T1000 (cell line): ENCODE results near the gene NDEL1.

Experiments used
- DNase-seq: peaks from one replicate; lab custom pipeline; 2025; ENCODE audit warnings: mixed read lengths; lab: John Stamatoyannopoulos, UW

NDEL1 gene

DNA sequence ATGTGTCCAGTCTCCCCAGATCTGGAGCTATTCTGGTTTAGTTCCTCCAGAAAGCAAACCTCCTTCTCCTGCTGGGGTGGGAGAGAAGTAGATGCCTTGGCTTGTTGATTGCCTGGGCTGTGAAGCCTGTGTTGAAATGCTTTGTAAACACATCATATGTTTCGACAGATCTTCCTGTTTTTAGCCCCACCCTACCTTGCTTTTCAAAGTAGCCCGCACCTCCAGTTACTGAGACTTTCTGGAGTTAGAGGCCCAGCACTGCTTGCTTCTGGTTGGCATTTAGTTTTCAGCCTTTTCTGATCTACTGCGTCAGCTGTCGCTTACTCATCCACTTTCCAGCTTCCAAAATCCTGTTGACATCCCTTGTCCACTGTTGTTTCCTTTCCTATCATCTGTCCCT, 17.9 kb upstream of the NDEL1 start:
- DNase-seq, result no peak

DNA sequence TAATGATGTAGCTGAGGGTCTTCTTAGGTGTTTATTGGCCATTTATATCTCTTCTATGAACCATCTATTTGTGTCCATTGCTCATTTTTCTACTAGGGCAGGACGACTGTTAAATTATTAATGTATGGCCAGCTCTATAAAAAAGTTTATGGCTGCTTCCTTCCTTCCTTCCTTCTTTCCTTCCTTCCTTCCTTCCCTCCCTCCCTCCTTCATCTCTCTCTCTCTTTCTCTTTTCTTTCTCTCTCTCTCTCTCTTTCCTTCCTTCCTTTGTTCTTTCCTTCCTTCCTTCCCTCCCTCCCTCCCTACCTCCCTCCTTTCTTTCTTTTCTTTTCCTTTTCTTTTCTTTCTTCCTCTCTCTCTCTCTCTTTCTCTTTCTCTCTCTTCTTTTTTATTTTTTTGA, 17.2 kb upstream of the NDEL1 start:
- no peak for DNase-seq

DNA sequence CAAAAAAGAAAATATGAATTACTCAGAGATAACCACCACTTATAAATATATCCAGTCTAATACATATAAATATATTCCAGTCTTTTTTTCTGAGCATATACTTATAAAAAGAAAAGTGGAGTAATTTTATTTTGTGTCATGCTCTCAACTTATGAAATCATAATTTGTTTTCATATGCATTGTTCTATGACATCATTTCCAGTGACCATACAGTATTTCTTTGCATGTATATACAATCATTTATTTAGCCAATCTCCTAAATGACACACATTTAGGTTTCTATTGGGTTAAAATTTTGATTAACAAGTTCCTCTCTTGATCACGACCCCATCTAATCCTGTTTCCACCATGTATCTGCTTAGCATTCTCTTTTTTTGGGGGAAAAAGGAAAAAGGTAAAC, 16.4 kb upstream of the NDEL1 start:
- no peak for DNase-seq

DNA sequence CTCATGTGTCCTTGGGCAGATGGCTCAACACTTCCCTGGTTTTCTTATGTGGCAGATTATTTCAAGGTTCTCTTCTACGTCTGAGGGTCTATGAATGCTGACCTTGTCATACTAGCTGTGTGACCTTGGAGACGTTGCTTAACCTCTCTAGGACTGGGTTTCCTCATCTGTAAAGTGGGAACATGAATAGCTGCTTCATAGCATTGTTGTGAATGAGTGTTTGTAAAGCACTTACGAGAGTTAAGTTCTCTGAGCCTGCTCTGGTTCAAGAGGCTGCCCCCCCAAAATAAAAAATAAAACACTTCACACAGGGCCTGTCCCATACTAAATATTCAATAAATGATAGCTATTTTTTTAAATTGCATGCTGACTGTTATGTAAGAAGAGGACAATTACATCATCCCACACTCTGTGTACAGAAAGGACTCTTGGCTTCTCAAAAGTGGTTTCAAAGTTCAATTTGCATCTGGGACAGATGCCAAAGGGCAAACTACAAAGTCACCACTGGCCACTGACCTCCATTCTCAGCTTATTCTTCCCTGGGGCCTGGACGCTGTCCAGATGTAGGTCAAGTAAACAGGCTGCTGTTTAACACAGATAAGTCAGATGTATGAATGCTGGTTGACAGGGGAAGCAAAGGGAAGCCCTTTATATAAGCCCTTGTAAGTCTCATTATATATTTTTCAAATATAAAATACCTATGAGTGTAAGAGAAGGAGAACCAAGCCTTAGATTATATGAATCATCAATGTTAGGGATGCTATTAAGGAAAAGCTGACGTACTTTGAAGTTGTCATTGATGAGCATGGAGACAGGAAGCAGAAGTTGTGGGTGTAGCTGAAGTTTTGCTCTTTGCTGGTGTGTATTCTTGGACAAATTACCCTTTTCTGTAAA, 15.4 kb upstream of the NDEL1 start:
- no peak for DNase-seq

DNA sequence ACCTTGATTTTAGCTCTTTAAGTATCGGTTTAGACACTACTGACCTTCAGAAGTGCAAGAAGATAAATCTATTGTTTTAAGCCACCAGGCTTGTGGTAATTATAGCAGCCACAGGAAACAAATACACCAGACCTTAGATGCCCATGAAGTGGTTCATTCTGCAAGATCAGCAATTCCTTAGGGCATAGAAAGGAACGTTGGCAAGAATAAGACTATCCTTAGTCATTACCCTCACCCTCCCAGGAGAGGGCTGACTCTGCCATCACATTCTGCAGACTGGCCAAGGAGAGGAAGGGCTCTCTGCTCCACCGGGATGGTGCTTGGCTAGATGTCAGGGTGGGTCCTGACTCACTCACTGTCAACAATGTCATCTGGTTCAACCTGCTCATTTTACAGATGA, 14.1 kb upstream of the NDEL1 start:
- DNase-seq, result no peak

DNA sequence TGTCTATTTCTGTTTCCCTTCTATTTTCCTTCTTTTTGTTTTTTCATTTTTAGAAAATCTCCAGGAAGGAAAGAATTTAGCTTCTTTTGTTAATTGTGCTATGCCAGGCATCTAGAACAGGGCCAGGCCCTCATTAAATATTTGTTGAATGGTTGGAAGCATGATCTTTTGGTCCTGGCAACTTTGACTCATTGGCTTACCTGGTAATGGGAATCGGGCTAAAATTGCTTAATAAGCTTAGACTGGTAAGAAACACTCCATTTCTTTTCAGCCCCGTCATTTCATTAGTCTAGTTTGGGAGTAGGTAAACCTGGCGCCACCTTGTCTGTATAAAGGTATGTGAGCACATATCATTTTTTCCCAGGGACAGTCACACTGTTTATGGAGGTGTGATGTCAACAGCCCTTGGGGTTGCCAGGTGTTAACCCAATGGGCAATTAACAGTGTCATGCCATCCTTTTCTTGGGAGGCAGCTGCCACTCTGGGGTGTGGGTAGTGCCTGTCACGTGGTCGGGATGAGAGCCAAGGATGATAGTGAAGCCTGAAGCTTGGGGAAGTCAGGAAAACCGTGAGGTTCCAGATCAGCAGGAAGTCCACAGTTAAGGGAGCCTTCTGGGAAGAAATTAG, 9.5 kb upstream of the NDEL1 start:
- DNase-seq, result no peak

DNA sequence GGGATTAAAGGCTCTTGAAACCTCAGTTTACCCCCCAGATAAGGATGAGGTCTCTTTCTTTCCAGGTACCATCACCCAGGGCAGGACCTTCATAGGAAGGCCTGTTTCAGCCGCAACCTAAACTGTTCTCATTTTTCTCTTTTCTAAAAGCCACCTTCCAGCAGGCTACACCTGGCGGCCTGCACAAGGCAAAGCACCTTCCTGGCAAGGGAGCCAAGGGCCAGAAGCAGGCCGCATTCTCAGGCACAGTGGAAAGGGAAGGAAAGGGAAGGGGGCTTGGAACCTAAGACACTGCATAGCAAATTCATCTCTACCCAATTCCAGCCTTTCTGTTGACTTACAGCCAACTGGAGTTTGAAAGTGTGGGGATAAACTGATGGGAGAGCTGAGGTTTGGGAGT, 8.9 kb upstream of the NDEL1 start:
- no peak for DNase-seq

DNA sequence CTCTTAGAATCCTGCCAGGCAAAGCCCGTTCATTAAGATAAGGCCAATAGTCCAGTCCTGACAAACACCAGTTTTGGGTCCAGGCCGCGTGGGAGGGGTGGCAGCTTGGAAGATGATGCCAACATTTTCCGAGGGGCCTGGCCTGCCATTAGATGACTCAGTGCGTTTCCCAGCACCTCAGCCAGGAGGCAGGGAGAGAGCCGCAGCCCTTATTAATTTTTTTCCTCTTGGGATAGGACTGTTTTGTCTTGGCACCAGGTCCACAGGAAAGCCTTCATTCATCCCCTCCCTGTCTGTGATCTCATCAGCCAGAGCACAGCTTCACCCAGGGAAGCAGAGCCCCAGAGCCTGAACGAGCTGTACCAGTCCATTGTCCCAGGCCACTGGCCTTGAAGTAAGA, 4.7 kb upstream of the NDEL1 start:
- DNase-seq, result peak; percentile 12

DNA sequence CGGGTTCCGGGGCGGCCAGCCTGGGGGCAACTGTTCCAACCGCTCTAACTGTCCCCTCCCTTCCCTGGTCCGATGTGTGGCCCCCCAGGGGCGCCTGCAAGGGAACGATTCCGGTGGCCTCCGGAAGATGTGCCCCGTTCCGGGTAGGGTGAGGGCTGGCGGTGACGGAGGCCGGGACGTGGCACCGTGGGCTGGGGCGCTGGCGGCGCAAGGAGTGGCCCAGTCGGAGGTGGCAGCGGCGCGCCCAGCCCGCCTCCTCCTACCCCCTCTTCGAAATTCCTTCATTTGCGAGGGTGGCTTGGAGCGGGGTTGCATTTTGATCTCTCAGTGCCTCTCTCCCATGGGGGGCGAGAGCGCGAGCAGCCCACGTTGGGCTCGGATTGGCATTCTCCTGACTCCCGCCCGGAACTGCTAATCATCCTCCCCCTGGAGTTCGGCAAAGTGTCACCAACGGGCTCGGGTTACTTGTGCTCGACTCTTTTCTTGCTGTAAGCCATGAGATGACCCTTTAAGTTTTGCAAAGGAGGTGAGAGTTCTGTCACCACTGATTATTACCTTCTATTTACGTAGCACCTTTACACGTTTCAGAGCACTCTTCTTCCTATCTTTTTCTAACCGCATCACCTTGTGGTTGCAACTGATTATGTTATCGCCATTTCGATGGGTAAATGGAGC, 622 bp downstream of the NDEL1 start:
- peak; percentile 66 for DNase-seq

DNA sequence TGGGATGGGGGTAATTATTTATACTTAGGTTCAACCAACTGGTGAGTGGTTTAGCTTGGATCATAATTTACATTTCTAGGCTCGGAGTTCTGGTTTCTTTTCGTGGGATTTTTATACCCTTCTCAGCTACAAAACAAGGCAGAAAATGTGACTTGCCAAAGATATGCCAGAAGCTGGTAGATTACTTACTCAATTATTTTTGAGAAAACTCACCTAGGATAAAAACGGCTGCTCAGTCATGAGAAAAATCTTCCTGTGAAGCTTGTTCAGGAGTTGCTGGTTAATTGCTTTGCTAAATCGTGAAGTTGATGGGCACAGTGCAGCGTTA, 1.1 kb downstream of the NDEL1 start:
- no peak for DNase-seq

DNA sequence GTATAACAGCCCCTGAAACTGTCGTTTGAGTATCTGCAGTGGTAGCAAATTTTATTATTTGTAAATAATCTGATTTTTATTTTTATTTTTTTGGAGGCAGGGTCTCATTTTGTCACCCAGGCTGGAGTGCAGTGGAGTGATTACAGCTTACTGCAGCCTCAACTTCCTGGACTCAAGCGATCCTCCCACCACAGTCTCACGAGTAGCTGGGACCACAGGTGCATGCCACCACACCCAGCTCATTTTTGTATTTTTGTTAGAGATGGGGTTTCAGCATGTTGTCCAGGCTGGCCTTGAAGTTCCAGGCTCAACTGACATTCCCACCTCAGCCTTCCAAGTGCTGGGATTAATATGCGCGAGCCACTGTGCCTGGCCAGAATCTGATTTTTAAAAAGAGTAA, 2.8 kb downstream of the NDEL1 start:
- no peak for DNase-seq

DNA sequence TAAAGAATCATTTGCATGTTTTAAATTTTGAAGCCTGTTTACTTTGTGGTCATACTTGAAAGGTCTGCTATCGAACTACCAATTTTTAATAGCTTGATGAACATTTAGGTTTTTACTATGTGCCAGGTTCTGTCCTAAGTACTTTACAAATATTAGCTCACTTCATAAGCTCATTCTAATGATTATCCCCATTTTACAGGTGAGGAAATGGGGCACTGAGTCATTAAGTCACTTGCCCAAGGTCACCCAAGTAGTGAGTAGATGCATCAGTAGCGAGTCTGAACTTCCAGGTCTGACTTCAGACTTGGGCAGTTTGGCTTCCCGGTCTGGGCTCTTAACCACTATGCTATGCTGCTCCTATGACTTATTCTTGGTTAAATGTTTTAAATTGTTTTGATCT, 4.0 kb downstream of the NDEL1 start:
- no peak for DNase-seq

DNA sequence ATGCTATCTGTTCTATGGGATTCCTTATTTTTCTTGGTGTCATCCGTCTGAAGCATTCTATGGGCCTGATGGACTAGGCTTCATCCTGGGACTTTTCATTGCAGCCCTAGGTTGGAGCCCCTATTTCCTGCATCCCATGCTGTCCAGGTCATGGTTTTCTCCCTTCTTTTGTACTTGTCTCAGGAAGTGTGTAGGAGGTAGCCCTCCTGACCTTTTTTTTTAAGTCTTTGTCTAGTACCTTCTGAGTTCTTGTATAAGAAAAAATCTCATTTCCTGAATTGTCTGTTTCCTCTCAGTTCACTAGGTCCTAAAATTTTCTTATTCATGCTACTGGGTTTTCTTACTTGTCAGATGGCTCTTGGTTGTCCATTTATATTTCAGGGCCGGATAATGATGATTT, 6.0 kb downstream of the NDEL1 start:
- no peak for DNase-seq

DNA sequence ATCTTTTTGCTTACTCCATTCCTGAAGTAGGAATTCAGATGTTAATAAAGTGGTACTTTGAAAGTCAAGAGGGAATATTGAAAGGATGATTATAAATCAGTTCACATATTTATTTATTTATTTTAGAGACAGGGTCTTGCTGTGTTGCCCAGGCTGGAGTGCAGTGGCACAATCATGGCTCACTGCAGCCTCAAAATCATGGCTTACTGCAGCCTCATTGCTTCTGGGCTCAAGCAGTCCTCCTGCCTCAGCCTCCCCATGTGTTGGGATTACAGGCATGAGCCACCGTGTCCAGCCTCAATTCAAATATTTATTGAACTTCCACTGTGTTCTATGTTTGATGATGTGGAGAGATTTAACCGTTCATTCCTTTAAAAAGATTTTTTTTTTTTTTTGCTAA, 6.6 kb downstream of the NDEL1 start:
- DNase-seq, result no peak

DNA sequence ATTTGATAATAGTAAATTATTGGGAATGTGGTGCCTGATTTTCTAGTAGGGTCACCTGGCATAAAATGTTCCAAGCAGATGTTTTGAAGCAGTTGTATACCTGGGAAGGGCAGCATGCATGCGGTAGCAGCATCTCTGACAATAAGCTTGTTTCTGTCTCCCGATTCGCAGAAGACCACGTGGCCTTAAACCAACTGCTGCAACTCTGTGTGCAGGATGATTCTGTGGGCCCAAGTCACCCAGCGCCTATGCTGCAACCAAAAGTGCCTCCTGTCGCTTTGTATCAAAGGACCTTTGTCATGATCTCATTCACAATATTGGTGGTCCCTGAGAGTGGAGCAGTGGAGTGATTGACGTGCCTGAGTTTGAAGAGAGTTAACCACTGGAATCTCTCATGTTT, 8.1 kb downstream of the NDEL1 start:
- DNase-seq, result no peak

DNA sequence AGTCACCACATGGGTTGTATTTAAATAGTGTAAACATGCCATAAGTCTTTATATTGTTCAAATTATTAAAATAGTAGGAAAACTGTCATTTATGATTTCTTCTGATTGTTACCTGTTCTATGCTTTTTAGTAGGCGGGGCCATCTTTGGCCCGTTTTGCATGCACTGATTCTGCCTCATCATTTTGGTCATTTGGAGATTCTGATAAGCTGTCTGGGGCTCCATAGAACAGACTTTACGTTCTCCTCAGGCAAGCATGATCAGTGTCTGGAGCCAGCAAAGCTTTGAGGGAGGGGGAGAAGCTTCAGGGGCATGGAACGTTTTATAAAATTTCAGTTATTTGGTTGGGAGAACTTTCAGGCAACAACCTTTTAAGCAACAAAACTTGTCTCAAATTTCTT, 8.8 kb downstream of the NDEL1 start:
- DNase-seq, result no peak

DNA sequence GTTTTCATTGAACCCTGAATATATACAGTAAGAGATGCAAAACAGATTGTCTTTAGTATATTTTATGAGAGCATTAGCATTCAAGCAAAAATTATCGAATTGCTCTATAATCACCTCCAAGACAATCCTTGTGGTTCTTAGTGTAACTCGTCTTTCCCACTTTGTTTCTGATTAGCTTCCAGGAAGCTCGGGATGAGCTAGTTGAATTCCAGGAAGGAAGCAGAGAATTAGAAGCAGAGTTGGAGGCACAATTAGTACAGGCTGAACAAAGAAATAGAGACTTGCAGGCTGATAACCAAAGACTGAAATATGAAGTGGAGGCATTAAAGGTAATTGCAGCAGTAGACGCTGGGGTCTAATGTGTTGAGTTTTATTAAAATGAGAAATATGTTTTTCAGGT, 9.9 kb downstream of the NDEL1 start:
- DNase-seq, result no peak

DNA sequence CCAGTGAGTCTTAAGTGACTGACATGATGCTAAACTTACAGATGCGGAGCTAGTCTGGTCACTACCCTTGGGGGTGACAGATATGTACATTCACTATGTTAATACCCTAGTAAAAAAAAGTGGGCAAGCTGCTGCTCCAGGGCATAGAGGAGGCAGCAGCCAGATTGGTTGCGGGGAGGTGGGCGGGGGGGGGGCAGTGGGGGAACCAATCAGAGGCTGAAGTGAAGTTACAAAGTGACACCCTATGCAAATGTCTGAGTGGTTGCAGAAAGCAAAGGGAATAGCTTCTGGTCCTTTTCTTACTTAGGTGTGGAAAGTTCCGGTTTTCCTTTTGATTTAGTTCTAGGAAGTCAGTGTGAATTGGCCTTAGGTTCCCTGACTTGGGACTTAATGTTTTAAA, 12.1 kb downstream of the NDEL1 start:
- no peak for DNase-seq

DNA sequence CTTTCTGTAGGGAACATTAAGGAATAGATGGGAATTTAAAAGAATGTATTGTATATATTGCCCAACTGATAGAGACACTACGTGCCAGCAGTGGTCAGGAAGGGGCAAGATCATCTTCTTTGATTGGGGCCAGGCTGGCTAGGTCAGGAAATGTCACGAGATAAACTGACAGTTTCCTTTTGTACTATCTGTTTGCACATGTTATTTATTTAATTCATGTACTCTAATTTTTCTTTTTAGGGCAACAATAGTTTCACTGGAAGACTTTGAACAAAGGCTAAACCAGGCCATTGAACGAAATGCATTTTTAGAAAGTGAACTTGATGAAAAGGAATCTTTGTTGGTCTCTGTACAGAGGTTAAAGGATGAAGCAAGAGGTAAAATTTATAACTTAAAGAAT, 12.6 kb downstream of the NDEL1 start:
- DNase-seq, result no peak

DNA sequence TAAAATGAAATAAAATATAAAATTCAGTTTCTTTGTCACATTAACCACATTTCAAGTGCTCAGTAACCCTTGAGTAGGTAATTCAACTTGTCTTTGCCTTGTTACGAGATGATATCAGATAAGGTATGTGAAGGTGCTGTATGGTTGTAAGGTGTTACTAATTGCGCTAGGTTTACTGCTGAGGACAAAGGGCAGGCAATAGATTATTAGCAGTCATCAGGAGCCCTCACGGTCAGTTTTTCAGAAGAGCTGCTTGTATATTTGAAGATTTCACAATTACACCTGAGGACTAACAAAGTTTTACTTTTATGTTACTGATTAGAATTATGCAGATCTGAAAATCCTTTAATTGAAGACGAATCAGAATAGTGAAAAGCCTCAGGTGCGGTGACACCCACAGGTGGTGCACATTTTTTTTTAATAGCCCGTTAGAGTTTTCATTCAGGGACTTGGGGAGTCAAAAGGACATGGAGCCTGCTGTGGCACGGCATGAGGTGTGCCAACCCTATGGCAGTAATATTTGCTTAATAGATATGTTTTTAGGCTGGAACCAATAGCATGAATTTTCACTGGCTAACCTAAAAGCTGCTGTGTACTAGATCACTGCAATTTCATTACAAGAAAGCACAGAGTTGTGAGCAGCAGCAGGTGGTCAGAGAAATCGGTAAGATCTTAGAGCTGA, 16.4 kb downstream of the NDEL1 start:
- DNase-seq, result no peak

DNA sequence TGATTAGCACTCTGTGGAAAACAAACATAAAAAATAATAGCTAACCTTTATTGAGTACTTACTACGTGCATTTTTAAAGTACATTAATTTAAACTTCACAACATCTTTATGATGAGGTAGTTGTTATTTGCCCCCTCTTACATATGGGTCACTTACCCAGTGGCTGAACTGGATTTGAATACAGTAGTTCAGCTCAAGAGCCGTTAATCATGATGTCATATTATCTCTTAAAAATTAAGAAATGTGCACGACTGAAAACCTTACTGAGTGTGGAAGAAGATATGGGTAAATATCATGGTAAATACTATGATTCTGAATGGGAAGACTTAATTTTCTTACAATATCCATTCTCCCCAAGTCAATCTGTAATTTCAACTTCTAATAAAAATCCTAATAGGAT, 17.6 kb downstream of the NDEL1 start:
- no peak for DNase-seq

DNA sequence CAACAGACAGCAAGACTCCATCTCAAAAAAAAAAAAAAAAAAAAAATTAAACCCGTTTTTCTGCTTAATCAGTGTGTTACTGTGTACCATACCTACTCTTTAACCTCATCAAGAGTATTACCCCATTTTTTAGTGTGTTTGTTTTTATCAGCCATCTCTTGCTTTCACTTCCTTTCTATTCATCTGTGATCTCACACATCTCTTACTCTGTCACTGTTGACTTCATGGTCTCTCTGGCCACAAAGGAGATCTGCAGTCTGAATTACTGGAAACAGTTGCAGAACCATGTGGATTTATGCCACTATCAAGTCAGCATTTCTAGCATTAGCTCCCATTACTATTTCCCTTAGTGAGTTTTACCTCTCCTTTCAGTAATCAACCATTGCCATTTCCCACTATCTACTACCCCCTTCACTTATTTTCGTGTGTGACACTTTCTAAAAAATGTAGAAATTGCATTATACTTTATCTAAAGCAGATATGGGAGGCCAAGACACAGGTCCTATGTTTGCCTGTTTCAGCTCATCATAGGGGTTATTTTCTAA, 20.1 kb downstream of the NDEL1 start:
- no peak for DNase-seq

DNA sequence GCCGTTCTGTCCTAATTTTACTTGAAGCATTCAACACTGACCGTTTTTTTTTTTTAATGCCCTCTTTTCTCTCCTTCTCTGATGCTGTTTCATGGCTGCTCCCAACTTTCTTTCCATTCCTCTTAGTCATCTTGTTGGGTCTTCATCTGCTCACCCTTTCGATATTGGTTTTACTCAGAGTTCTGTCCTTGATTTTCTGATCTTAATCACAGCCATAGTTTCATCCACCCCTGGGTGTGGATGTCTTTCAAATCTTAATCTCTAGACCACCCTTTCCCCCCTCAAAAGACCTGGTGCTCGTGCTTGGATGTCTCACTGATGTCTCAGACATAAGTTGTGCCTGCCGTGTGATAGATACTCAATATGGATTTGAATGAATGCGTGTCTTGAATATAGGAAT, 22.4 kb downstream of the NDEL1 start:
- DNase-seq, result no peak
